ENCODE data around the gene KLF15.
A peak's percentile ranks its signal among the peaks of the same experiment; 100 is the strongest.

KLF15 gene

DNA sequence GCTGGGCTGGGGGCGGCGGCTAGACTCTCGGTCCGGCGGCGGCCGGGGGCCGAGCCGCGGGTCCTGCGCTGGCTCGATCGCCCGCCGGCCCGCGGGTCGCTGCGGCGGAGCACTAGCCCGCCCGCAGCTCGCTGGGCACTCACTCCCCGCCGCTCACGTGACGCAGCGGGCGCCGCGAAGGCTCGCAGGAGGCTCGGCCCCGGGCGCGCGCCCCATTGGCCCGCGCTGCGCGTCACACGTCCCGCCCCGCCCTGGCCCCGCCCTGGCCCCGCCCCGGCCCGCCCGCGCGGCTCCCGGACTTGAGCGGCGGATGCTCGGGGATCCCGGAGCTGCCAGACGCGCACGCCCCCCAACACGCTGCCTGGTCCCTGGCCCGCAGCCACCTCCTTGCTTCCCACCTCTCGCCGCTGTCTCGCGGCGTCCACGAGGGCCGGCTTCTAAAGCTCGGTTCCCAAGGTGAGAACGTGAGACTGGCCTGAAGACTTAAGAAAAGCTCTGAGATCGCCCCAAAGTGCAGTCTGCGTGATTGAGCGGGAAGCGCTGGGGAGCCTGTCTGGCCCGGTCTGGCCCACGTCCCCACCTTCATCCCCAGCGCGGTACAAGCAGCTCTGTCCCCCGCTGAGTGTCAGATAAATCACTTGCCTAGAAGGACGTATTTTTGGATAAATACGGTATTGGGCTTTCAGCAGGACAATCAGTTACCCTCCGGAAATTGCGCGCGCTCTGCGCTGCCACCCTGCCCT, at the start of gene KLF15:
Gene KLF15 (minus strand): TSS at position 114 of the 743 bp plus-strand sequence. CDS start 4,486 bp downstream, outside the sequence.
- DNase-seq, result peak; percentile 32

DNA sequence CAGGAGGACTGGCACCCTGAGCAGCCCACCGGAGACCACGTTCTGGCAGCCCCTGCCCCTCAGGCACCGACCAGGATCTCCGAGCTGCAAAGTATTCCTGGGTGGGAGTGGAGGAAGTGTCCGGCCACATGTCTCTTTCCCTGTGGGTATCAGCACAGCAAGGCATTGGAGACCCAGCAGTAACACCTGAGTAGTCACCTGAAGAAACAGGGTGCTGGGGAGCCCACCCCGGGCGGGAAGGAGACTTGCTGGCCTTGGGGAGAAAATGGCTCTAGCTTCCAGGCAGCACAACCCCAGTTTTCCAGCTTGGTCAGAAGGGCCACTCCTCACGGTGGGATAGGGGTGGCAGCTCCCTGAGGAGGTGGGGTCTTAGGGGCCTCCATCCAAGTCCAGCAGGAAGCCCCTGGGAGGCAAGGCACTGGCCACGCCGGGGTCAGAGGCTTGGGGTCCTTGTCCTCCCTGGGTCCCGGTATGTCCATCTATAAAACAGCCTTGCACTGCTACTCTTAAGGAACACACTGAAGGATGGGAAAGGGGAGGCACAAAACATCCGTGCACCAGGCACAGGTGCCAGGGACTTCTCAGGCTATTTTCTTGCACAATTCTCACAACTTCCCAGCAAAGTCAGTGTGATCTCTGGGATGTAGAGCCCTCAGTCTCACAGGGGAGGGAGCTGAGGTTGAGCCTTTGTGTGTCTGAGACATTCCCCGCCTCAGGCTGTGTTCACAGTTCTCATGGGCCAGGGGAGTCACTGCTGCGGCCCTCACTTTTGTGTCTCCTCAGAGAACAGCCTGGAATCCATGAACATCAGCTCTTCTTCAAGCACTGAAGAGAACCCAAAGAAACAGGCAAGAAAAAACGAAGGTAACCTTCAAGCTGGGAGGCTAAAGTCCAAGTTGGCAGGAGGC, 49.4 kb upstream of the KLF15 start:
- DNase-seq, result no peak

GRCh38 chr3:126402666-126403302, 45.6 kb upstream of the KLF15 start:
- no peak for DNase-seq

DNA sequence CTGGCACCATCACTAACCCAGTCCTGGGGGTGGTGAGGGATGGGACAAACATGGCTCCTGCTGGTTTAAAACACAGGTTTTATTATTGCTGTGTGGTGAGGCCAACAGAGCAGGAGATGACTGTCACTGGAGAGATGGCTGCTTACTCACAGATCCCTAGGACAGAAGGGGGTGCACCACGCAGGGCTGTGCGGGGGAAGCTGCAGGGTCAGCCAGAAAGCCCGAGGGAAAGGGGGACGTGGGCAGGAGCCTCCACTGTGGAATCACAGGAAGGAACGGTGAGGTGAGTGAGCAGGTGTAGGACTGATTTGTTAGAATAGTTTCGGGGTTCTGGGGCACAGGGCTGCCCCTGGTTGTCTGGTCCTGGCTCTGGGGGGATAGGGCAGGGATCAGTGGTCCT, 45.0 kb upstream of the KLF15 start:
- DNase-seq, result no peak

- DNase-seq, result no peak
Observed at GRCh38 chr3:126401611-126402160, 44.5 kb upstream of the KLF15 start.

DNA sequence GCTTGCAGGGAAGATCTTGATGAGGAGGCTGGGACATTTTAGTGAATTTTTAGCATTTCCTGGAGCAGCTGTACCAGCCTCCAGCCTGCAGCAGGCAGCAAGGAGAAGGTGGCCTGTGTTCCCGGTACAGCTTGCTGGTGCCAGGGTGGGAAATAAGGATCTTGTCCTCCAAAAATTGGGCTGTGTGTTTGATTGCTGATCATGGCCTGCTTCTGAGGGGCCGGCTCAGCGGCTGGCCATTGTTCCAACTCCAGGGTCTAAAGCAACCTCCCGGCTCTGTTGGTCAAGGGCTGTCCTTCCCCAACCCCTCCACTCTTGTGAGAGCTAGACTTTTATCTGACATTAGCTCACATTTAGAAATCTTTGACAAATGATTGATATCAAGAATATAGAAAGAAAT, 42.5 kb upstream of the KLF15 start:
- DNase-seq, result no peak

GRCh38 chr3:126399351-126399735, 42.1 kb upstream of the KLF15 start:
- no peak for DNase-seq

GRCh38 chr3:126398423-126399350, 41.5 kb upstream of the KLF15 start:
- DNase-seq, result no peak

- DNase-seq, result no peak
Observed at GRCh38 chr3:126397610-126398422, 40.6 kb upstream of the KLF15 start.

GRCh38 chr3:126396536-126396935, 39.3 kb upstream of the KLF15 start:
- no peak for DNase-seq

GRCh38 chr3:126395846-126396513, 38.8 kb upstream of the KLF15 start:
- no peak for DNase-seq

DNA sequence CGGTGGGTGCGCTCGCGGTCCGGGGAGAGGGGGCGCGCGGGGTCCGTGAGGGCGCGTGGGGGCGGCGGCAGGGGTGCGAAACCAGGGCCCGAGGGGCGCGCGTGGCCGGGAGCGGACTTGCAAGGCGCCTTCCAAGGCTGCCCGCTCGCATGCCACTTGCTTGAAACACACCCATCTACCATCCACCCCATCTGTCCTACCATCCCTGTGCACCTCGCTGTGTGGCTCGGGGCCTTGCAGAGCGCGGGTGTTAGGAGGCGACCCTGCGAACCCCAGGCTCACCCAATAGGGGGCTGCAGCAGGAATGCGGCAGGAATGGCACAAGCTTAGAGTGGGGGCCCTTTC, 37.7 kb upstream of the KLF15 start:
- DNase-seq, result no peak

GRCh38 chr3:126394179-126394976, 37.2 kb upstream of the KLF15 start, which contains the start of gene CFAP100:
Gene CFAP100 (plus strand): TSS chr3:126394909. CDS start chr3:126396001, 1,092 bp downstream.
- peak; percentile 66 for DNase-seq

- DNase-seq, result no peak
Observed at GRCh38 chr3:126393563-126393962, 36.4 kb upstream of the KLF15 start.

DNA sequence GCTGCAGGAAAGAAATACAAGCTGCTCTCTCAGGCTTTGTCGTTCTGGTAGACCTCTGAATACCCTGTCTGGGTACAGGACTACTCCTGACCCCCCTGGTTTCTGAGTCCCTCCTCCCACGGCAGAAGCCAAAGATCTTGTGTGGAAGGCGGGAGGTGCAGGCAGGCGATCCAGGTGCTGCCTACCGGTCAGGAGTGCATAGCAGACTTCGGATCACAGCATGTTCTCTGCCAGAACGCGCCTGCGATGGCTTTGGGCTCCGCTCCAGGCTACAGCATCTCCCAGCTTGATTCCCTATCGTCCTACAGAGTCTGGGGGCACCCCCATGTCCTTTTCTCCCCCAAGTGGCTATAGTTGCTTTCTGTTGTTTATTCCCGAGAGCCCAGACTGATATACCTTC, 35.0 kb upstream of the KLF15 start:
- no peak for DNase-seq

- DNase-seq, result no peak
Observed at GRCh38 chr3:126391631-126392030, 34.4 kb upstream of the KLF15 start.

GRCh38 chr3:126390751-126391150, 33.5 kb upstream of the KLF15 start:
- no peak for DNase-seq

- DNase-seq, result no peak
Observed at GRCh38 chr3:126390201-126390600, 33.0 kb upstream of the KLF15 start.

GRCh38 chr3:126389794-126390146, 32.6 kb upstream of the KLF15 start:
- DNase-seq, result no peak

Measured in DMS79 treated with DMSO at 0.1 percent for 48 hours (cell line).